Caco-2 (cell line): ENCODE measurements around the gene TEDC2. TPM values are rescaled to one million over a fixed set of nuclear protein-coding genes. Genes with fewer than 3 reads are reported as not detected.

Experiments used
- BruUV-seq: library from RNA; stranded (reverse); fragments of 400-500 nt; replicated peaks from 2 replicates; lab custom pipeline; 2021; lab: Mats Ljungman, UMichigan
- CTCF ChIA-PET: fragments of 300-600 bp; sonication (Branson Sonifier 250); formaldehyde crosslinking; loops from one replicate; lab custom pipeline; 2022; ENCODE audit warnings: antibody characterized with exemption; lab: Charles Lee
- POLR2A ChIA-PET: fragments of 300-600 bp; sonication (Branson Sonifier 250); formaldehyde crosslinking; loops from one replicate; lab custom pipeline; 2022; ENCODE audit warnings: antibody characterized with exemption; lab: Charles Lee
- DNase-seq, 2 experiments: peaks; one replicate each; pipeline versions ENCODE4 v3.0.0 to v3.0.0-alpha.2; 2020 to 2022
- H3K27me3 ChIP-seq: replicated peaks from 2 replicates; pipeline ENCODE4 v1.6.0; 2011; ENCODE audit warnings: low read length; ENCODE audit not compliant: control insufficient read depth, insufficient read depth
- H3K36me3 ChIP-seq: 2 replicates; pipeline ENCODE4 v1.5.1; 2011; ENCODE audit warnings: low read length; ENCODE audit not compliant: control insufficient read depth, insufficient read depth
- H3K4me1 ChIP-seq: fragments of 250-450 bp; sonication (Bioruptor Pico); 2 replicates; pipeline ENCODE4 v1.5.1; 2020; ENCODE audit warnings: mild to moderate bottlenecking
- H3K4me3 ChIP-seq: 2 replicates; pipeline ENCODE4 v1.5.1; 2011; ENCODE audit warnings: low read depth, mild to moderate bottlenecking, control low read depth, low read length
- H3K9me3 ChIP-seq: fragments of 250-450 bp; sonication (Bioruptor Pico); 2 replicates; pipeline ENCODE4 v1.5.1; 2020; ENCODE audit warnings: mild to moderate bottlenecking, moderate library complexity
- H3K27ac Mint-ChIP-seq: one replicate; pipeline ENCODE4 v1.8.0; 2022; ENCODE audit warnings: mixed read lengths; ENCODE audit not compliant: unreplicated experiment
- H3K27me3 Mint-ChIP-seq: one replicate; pipeline ENCODE4 v1.8.0; 2022; ENCODE audit warnings: mixed read lengths; ENCODE audit not compliant: insufficient read depth, unreplicated experiment
- H3K36me3 Mint-ChIP-seq: one replicate; pipeline ENCODE4 v1.8.0; 2022; ENCODE audit warnings: mild to moderate bottlenecking, mixed read lengths; ENCODE audit not compliant: insufficient read depth, unreplicated experiment
- H3K4me1 Mint-ChIP-seq: one replicate; pipeline ENCODE4 v1.8.0; 2022; ENCODE audit warnings: low read depth, mixed read lengths; ENCODE audit not compliant: unreplicated experiment
- H3K4me3 Mint-ChIP-seq: one replicate; pipeline ENCODE4 v1.8.0; 2022; ENCODE audit warnings: mild to moderate bottlenecking, moderate library complexity, mixed read lengths; ENCODE audit not compliant: unreplicated experiment
- H3K9me3 Mint-ChIP-seq: one replicate; pipeline ENCODE4 v1.8.0; 2022; ENCODE audit warnings: mixed read lengths; ENCODE audit not compliant: unreplicated experiment
- CTCF ChIP-seq, 2 experiments: fragments of 200-600 bp in 1 of 2; IDR thresholded peaks; 1 replicate in 1 of 2; 2 replicates in 1 of 2; pipeline versions ENCODE4 v1.5.1 to v1.8.0; 2011 to 2022; ENCODE audit warnings: antibody characterized with exemption in 1 of 2, control low read depth in 1 of 2, inconsistent platforms in 1 of 2, low read depth in 1 of 2, low read length in 1 of 2, mild to moderate bottlenecking in 1 of 2, moderate library complexity in 1 of 2; ENCODE audit not compliant: insufficient read depth in 1 of 2, severe bottlenecking in 1 of 2, unreplicated experiment in 1 of 2
- intact Hi-C: fragments of 100-400 bp; cut with micrococcal nuclease; formaldehyde crosslinking; loops from one replicate; pipeline ENCODE4 v1.10.0; 2022; ENCODE audit not compliant: unreplicated experiment
- total RNA-seq: library from RNA; stranded (reverse); gene quantifications from 2 replicates; pipeline ENCODE4 v1.2.3, GENCODE V29; 2022

The TEDC2 gene
- total RNA-seq, 1 experiment from 2014 or later = 29.0 TPM

GRCh38 chr16:2473999-2474876 is 14.3 kb downstream of the TEDC2 start:
- Mint-ChIP-seq H3K9me3 (no peaks in the 10 kb centered on the region), H3K27me3 (no peaks in the 10 kb centered on the region), H3K27ac (no peak overlapping the region), H3K36me3 (peaks cover 6% of the 10 kb centered on the region), H3K4me1 (peaks cover 11% of the 10 kb centered on the region), H3K4me3 (peak overlapping the region; percentile 73)
- no peaks in the 10 kb centered on the region for H3K36me3 ChIP-seq
- no peaks in the 10 kb centered on the region for H3K9me3 ChIP-seq
- BruUV-seq = no TSS peak
- H3K4me3 ChIP-seq = peak overlapping the region; percentile 92
- peak in 1 of 2 experiments; percentile 13 for TF ChIP-seq CTCF (IDR thresholded peaks at IDR 0.05; ENCODE audit: insufficient read depth in 1 of 2, low read depth in 1 of 2, low read length in 1 of 2, severe bottlenecking in 1 of 2, unreplicated experiment in 1 of 2)
- DNase-seq = peak in 1 of 2 experiments; percentile 44
- intact Hi-C loops = loop anchor here (2.0 kb wide), 1 partner anchor 27 kb away; no protein-coding TSS in a partner anchor
- CTCF ChIA-PET = interaction anchor here (0.5 to 1.7 kb wide), 6 partner anchors 11 to 322 kb away, joined by 3 to 8 read pairs (median 4); no protein-coding TSS in a partner anchor
- H3K27me3 ChIP-seq = no peaks in the 10 kb centered on the region
- POLR2A ChIA-PET = interaction anchor here (1.3 kb wide), 1 partner anchor 14 kb away, joined by 4 read pairs; the partner anchor contains the start of gene TEDC2
- H3K4me1 ChIP-seq = peaks cover 33% of the 10 kb centered on the region

- H3K27ac Mint-ChIP-seq = no peak within 1 kb of the TSS
- H3K4me1 Mint-ChIP-seq = peaks cover 8% of the 10 kb centered on the region
- intact Hi-C loops = loop anchor here (2.0 kb wide), 1 partner anchor 26 kb away; no protein-coding TSS in a partner anchor
- peaks cover 27% of the 10 kb centered on the region for H3K4me1 ChIP-seq
- no peaks in the 10 kb centered on the region for H3K9me3 ChIP-seq
- peaks cover 12% of the 10 kb centered on the region for H3K36me3 Mint-ChIP-seq
- POLR2A ChIA-PET = interaction anchor here (1.3 kb wide), 1 partner anchor 15 kb away, joined by 4 read pairs; the partner anchor contains the start of gene TEDC2
- H3K36me3 ChIP-seq = no peaks in the 10 kb centered on the region
- H3K27me3 Mint-ChIP-seq = no peaks in the 10 kb centered on the region
- no peak for TF ChIP-seq CTCF (IDR thresholded peaks at IDR 0.05; ENCODE audit: insufficient read depth in 1 of 2, low read depth in 1 of 2, low read length in 1 of 2, severe bottlenecking in 1 of 2, unreplicated experiment in 1 of 2)
- no peaks in the 10 kb centered on the region for H3K27me3 ChIP-seq
- BruUV-seq = no TSS peak
- H3K9me3 Mint-ChIP-seq = no peaks in the 10 kb centered on the region
- H3K4me3 Mint-ChIP-seq = peak within 1 kb of the TSS; percentile 73
- CTCF ChIA-PET = interaction anchor here (0.5 to 1.7 kb wide), 4 partner anchors 13 to 323 kb away, joined by 3 to 8 read pairs (median 4); no protein-coding TSS in a partner anchor
- DNase-seq = peak; percentile 83 to 92
- peak within 1 kb of the TSS; percentile 92 for H3K4me3 ChIP-seq
Measured at GRCh38 chr16:2474877-2475412, 15.0 kb downstream of the TEDC2 start, which contains the start of gene TBC1D24. Gene TBC1D24, plus strand, starts transcription at chr16:2475127. Its CDS starts 21,022 bp downstream, at chr16:2496149.
